PC-9 (cell line): Measurements from ENCODE around the gene RANBP10. TPM values are rescaled to one million over a fixed set of nuclear protein-coding genes. Genes with fewer than 3 reads are reported as not detected.

Experiments
- BruUV-seq: library from RNA; stranded (reverse); fragments of 400-500 nt; replicated peaks from 2 replicates; lab custom pipeline; 2021; lab: Mats Ljungman, UMichigan
- CTCF ChIA-PET: fragments of 300-600 bp; sonication (Branson Sonifier 250); formaldehyde crosslinking; loops from one replicate; lab custom pipeline; 2022; ENCODE audit warnings: antibody characterized with exemption; lab: Charles Lee
- POLR2A ChIA-PET: fragments of 300-600 bp; sonication (Branson Sonifier 250); formaldehyde crosslinking; loops from one replicate; lab custom pipeline; 2022; ENCODE audit warnings: antibody characterized with exemption; ENCODE audit not compliant: unreplicated experiment; lab: Charles Lee
- DNase-seq, 2 experiments: peaks; one replicate each; pipeline versions ENCODE4 v3.0.0 to v3.0.0-alpha.2; 2015 to 2022; ENCODE audit warnings: mixed read lengths in 1 of 2
- H2AFZ ChIP-seq: fragments of 200-600 bp; sonication (generic); 2 replicates; pipeline ENCODE4 v1.8.1; 2017; ENCODE audit warnings: antibody characterized with exemption
- H3F3A ChIP-seq: fragments of 200-600 bp; sonication (generic); 2 replicates; pipeline ENCODE4 v1.8.1; 2017; ENCODE audit warnings: antibody characterized with exemption, mild to moderate bottlenecking, low read depth; ENCODE audit not compliant: insufficient read depth
- H3K27ac ChIP-seq: fragments of 200-600 bp; sonication (generic); 2 replicates; pipeline ENCODE4 v1.6.1; 2016; ENCODE audit warnings: mixed run types
- H3K27me3 ChIP-seq: fragments of 200-600 bp; sonication (generic); 2 replicates; pipeline ENCODE4 v1.6.1; 2016; ENCODE audit warnings: low read depth, mixed run types; ENCODE audit not compliant: insufficient read depth
- H3K36me3 ChIP-seq: fragments of 200-600 bp; sonication (generic); 2 replicates; pipeline ENCODE4 v1.6.1; 2016; ENCODE audit warnings: low read depth, mixed run types
- H3K4me1 ChIP-seq: fragments of 200-600 bp; sonication (generic); replicated peaks from 2 replicates; pipeline ENCODE4 v1.6.1; 2016; ENCODE audit warnings: mixed run types; ENCODE audit not compliant: insufficient read depth
- H3K4me2 ChIP-seq: fragments of 200-600 bp; sonication (generic); 2 replicates; pipeline ENCODE4 v1.6.1; 2017; ENCODE audit warnings: mixed run types
- H3K4me3 ChIP-seq: fragments of 200-600 bp; sonication (generic); 2 replicates; pipeline ENCODE4 v1.6.1; 2016; ENCODE audit warnings: mixed run types
- H3K79me2 ChIP-seq: fragments of 200-600 bp; sonication (generic); 2 replicates; pipeline ENCODE4 v1.6.1; 2017; ENCODE audit warnings: low read depth, mixed run types
- H3K9me2 ChIP-seq: fragments of 200-600 bp; sonication (generic); 2 replicates; pipeline ENCODE4 v1.8.1; 2017; ENCODE audit warnings: mild to moderate bottlenecking; ENCODE audit not compliant: insufficient read depth
- H3K9me3 ChIP-seq: fragments of 200-600 bp; sonication (generic); 2 replicates; pipeline ENCODE4 v1.8.1; 2016; ENCODE audit warnings: low read depth; ENCODE audit not compliant: insufficient read depth
- H4K20me1 ChIP-seq: fragments of 200-600 bp; sonication (generic); 2 replicates; pipeline ENCODE4 v1.8.1; 2017; ENCODE audit not compliant: insufficient read depth
- CTCF ChIP-seq: fragments of 200-600 bp; sonication (generic); conservative IDR thresholded peaks from 2 replicates; pipeline ENCODE4 v1.6.1; 2017; ENCODE audit warnings: mixed run types, antibody characterized with exemption, mild to moderate bottlenecking, moderate library complexity
- EZH2 ChIP-seq: fragments of 200-600 bp; sonication (generic); IDR thresholded peaks from 2 replicates; pipeline ENCODE4 v1.8.0; 2017; ENCODE audit warnings: antibody characterized with exemption, low read depth
- intact Hi-C: fragments of 100-400 bp; cut with micrococcal nuclease; formaldehyde crosslinking; loops from one replicate; pipeline ENCODE4 v1.10.0; 2022; ENCODE audit not compliant: unreplicated experiment
- total RNA-seq: library from RNA; stranded (reverse); gene quantifications from 2 replicates; pipeline ENCODE4 v1.2.3, GENCODE V29; 2021

Gene RANBP10
- total RNA-seq, 1 experiment from 2014 or later = 21.0 TPM

GRCh38 chr16:67718668-67719047, 87.7 kb downstream of the RANBP10 start:
- intact Hi-C loops = loop anchor here (1.0 to 5.0 kb wide), 2 partner anchors 88 to 139 kb away; partner anchors contain the start of genes RANBP10 and TSNAXIP1
- Histone ChIP-seq H2AFZ (peak overlapping the region; percentile 89; the same call in 1 of the 2 replicates), H3K27me3 (no peaks in the 10 kb centered on the region), H3K4me1 (peaks cover 24% of the 10 kb centered on the region), H3K4me3 (peak overlapping the region; percentile 71), H3K36me3 (no peaks in the 10 kb centered on the region), H3K4me2 (peak overlapping the region; percentile 98), H3K79me2 (peaks cover 51% of the 10 kb centered on the region), H3K9me2 (no peaks in the 10 kb centered on the region), H3F3A (peaks cover 6% of the 10 kb centered on the region; the same call in 1 of the 2 replicates), H3K9me3 (no peaks in the 10 kb centered on the region), H3K27ac (no peak overlapping the region), H4K20me1 (peaks cover 6% of the 10 kb centered on the region; the same call in 1 of the 2 replicates)
- TF ChIP-seq EZH2 (no peak), CTCF (no peak)
- CTCF ChIA-PET = interaction anchor here (1.0 to 1.2 kb wide), 2 partner anchors 98 to 198 kb away, joined by 3 to 4 read pairs; no protein-coding TSS in a partner anchor
- POLR2A ChIA-PET = interaction anchor here (0.6 kb wide), 1 partner anchor 42 kb away, joined by 4 read pairs; no protein-coding TSS in a partner anchor
- no TSS peak for BruUV-seq
- DNase-seq = no peak

GRCh38 chr16:67716097-67716496, 90.3 kb downstream of the RANBP10 start:
- Histone ChIP-seq H2AFZ (no peak overlapping the region), H3K36me3 (no peaks in the 10 kb centered on the region), H3F3A (no peaks in the 10 kb centered on the region; the same call in 1 of the 2 replicates), H3K9me2 (no peaks in the 10 kb centered on the region), H4K20me1 (peaks cover 6% of the 10 kb centered on the region; the same call in 1 of the 2 replicates), H3K4me3 (no peak overlapping the region), H3K79me2 (peaks cover 62% of the 10 kb centered on the region), H3K4me1 (peaks cover 19% of the 10 kb centered on the region), H3K27me3 (no peaks in the 10 kb centered on the region), H3K9me3 (no peaks in the 10 kb centered on the region), H3K27ac (no peak overlapping the region), H3K4me2 (no peak overlapping the region)
- TF ChIP-seq EZH2 (no peak), CTCF (no peak)
- intact Hi-C loops = loop anchor here (5.0 kb wide), 1 partner anchor 141 kb away; no protein-coding TSS in a partner anchor
- no TSS peak for BruUV-seq
- POLR2A ChIA-PET = no interaction called here
- CTCF ChIA-PET = no interaction called here
- no peak for DNase-seq

- intact Hi-C loops = no loop called here
- POLR2A ChIA-PET = no interaction called here
Measured at GRCh38 chr16:67714522-67714921, 91.8 kb downstream of the RANBP10 start.

More at GRCh38 chr16:67714522-67714921, 91.8 kb downstream of the RANBP10 start:
- no peak for DNase-seq
- Histone ChIP-seq H3K4me2 (no peak overlapping the region), H3K9me2 (no peaks in the 10 kb centered on the region), H3F3A (no peaks in the 10 kb centered on the region), H2AFZ (no peak overlapping the region), H3K4me1 (peaks cover 11% of the 10 kb centered on the region), H3K79me2 (peaks cover 67% of the 10 kb centered on the region), H3K27ac (no peak overlapping the region), H3K4me3 (no peak overlapping the region), H3K27me3 (no peaks in the 10 kb centered on the region), H4K20me1 (peaks cover 6% of the 10 kb centered on the region; the same call in 1 of the 2 replicates), H3K9me3 (no peaks in the 10 kb centered on the region), H3K36me3 (no peaks in the 10 kb centered on the region)
- CTCF ChIA-PET = interaction anchor here (0.6 kb wide), 1 partner anchor 214 kb away, joined by 8 read pairs; no protein-coding TSS in a partner anchor
- BruUV-seq = no TSS peak
- TF ChIP-seq CTCF = no peak
- TF ChIP-seq EZH2 = no peak
